HL-60 (cell line): ENCODE results near the gene RUNX2.

Source experiments
- DNase-seq, 2 experiments: peaks; one replicate each; pipeline ENCODE4 v3.0.0-alpha.2; 2010 to 2020; ENCODE audit warnings: low read depth in 1 of 2, low spot score in 1 of 2
- H3K27ac ChIP-seq: fragments of 250-450 bp; sonication (Bioruptor Pico); replicated peaks from 2 replicates; pipeline ENCODE4 v1.5.1; 2020; ENCODE audit warnings: mild to moderate bottlenecking, moderate library complexity
- H3K27me3 ChIP-seq: fragments of 250-450 bp; sonication (Bioruptor Pico); 2 replicates; pipeline ENCODE4 v1.5.1; 2021; ENCODE audit warnings: mild to moderate bottlenecking, moderate library complexity; ENCODE audit not compliant: insufficient read depth, poor library complexity, severe bottlenecking
- H3K4me3 ChIP-seq: replicated peaks from 2 replicates; pipeline ENCODE4 v1.5.1; 2011; ENCODE audit warnings: mild to moderate bottlenecking, control low read depth, low read length; ENCODE audit not compliant: insufficient read depth
- GABPA ChIP-seq: IDR thresholded peaks from 2 replicates; pipeline ENCODE4 v1.6.1; 2012; ENCODE audit warnings: low read depth
- POLR2AphosphoS5 ChIP-seq: IDR thresholded peaks from 2 replicates; pipeline ENCODE4 v1.6.1; 2012; ENCODE audit warnings: low read depth
- SPI1 ChIP-seq: IDR thresholded peaks from 2 replicates; pipeline ENCODE4 v1.6.1; 2012; ENCODE audit warnings: low read depth, mild to moderate bottlenecking, borderline replicate concordance
- TF ChIP-seq, protein P1 (sequence below): IDR thresholded peaks from 2 replicates; pipeline ENCODE4 v1.6.1; 2012; ENCODE audit warnings: low read depth; ENCODE audit not compliant: insufficient replicate concordance
- TF ChIP-seq, protein P2 (sequence below): IDR thresholded peaks from one replicate; pipeline ENCODE4 v1.5.1; 2011; ENCODE audit warnings: low read length, control low read depth, inconsistent platforms; ENCODE audit not compliant: insufficient read depth

The RUNX2 gene

DNA sequence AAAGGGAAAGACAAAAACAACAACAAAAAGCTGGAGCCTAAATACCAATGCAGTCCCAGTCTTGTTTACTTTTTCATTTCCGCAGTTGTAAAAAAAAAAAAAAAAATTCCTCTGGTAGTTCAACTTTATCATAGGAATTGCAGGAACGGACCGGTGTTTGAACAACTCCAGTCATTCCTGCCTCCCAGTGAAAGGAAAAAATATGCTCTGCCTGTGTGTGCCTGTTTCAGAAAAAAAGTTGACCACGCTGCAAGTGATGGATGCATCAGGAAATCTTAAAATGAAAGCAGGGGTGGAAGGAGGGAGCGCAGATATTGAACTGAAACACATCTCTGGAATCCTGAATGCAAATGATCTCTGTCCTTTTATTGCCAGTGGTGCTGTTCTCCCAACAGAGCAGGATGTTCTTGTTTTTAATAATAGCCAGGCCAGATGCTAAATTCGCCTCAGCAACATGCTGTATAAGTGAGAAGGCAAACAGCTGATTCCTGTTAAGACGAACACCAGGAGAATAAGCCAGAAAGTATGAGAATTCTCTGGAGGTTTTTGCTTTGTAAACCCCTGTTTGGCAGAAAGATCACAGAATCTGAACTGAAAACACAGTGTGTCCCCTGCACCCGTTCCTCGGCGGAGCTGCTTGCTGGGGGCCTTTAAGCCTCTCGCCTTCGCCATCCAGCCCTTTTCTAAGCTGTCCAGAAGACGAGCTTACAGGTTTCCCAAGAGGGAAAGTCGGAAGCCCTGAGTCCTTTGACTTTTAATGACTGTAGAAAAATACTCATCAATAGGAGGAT is 228.0 kb downstream of the RUNX2 start:
- TF ChIP-seq, protein P1, sequence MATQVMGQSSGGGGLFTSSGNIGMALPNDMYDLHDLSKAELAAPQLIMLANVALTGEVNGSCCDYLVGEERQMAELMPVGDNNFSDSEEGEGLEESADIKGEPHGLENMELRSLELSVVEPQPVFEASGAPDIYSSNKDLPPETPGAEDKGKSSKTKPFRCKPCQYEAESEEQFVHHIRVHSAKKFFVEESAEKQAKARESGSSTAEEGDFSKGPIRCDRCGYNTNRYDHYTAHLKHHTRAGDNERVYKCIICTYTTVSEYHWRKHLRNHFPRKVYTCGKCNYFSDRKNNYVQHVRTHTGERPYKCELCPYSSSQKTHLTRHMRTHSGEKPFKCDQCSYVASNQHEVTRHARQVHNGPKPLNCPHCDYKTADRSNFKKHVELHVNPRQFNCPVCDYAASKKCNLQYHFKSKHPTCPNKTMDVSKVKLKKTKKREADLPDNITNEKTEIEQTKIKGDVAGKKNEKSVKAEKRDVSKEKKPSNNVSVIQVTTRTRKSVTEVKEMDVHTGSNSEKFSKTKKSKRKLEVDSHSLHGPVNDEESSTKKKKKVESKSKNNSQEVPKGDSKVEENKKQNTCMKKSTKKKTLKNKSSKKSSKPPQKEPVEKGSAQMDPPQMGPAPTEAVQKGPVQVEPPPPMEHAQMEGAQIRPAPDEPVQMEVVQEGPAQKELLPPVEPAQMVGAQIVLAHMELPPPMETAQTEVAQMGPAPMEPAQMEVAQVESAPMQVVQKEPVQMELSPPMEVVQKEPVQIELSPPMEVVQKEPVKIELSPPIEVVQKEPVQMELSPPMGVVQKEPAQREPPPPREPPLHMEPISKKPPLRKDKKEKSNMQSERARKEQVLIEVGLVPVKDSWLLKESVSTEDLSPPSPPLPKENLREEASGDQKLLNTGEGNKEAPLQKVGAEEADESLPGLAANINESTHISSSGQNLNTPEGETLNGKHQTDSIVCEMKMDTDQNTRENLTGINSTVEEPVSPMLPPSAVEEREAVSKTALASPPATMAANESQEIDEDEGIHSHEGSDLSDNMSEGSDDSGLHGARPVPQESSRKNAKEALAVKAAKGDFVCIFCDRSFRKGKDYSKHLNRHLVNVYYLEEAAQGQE, result no peak
- TF ChIP-seq POLR2AphosphoS5 (no peak), SPI1 (no peak), GABPA (no peak)
- TF ChIP-seq, protein P2, sequence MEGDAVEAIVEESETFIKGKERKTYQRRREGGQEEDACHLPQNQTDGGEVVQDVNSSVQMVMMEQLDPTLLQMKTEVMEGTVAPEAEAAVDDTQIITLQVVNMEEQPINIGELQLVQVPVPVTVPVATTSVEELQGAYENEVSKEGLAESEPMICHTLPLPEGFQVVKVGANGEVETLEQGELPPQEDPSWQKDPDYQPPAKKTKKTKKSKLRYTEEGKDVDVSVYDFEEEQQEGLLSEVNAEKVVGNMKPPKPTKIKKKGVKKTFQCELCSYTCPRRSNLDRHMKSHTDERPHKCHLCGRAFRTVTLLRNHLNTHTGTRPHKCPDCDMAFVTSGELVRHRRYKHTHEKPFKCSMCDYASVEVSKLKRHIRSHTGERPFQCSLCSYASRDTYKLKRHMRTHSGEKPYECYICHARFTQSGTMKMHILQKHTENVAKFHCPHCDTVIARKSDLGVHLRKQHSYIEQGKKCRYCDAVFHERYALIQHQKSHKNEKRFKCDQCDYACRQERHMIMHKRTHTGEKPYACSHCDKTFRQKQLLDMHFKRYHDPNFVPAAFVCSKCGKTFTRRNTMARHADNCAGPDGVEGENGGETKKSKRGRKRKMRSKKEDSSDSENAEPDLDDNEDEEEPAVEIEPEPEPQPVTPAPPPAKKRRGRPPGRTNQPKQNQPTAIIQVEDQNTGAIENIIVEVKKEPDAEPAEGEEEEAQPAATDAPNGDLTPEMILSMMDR, result no peak
- Histone ChIP-seq H3K4me3 (no peak overlapping the region), H3K27ac (no peak overlapping the region), H3K27me3 (no peaks in the 10 kb centered on the region)
- no peak for DNase-seq

- Histone ChIP-seq H3K4me3 (no peak overlapping the region), H3K27me3 (no peaks in the 10 kb centered on the region), H3K27ac (no peak overlapping the region)
- TF ChIP-seq, protein P2, result no peak
- no peak for TF ChIP-seq POLR2AphosphoS5
- TF ChIP-seq, protein P1, result no peak
- TF ChIP-seq SPI1, result no peak
- TF ChIP-seq GABPA, result no peak
- no peak for DNase-seq
Measured at GRCh38 chr6:45556828-45557227, 228.7 kb downstream of the RUNX2 start.

DNA sequence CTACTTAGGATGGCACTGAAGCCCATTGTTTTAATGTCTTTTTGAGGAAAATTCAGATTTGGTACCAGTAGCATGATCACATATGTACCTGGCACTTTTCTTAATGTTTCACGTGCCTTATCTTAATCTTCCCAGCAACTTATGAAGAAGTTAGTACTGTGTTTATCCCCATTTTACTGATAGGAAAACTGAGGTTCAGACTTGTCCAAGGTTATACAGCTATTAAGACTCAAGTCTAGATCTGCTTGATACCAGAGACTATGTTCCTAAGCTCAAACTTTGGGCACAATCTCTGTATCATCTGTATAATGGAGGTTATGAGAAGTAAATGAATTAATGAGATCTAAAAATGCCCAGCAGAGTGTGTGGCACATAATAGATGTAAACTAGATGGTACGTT is 229.3 kb downstream of the RUNX2 start:
- H3K27ac ChIP-seq, result no peak overlapping the region
- H3K27me3 ChIP-seq, result no peaks in the 10 kb centered on the region
- DNase-seq, result no peak
- TF ChIP-seq, protein P2, result no peak
- TF ChIP-seq GABPA, result no peak
- no peak for TF ChIP-seq SPI1
- no peak for TF ChIP-seq POLR2AphosphoS5
- TF ChIP-seq, protein P1, result no peak
- H3K4me3 ChIP-seq, result no peak overlapping the region
